ENCODE measurements around the gene HSPA4.

- TF ChIP-seq CTCF (IDR thresholded peaks at IDR 0.05) (no peak), EP300 (IDR thresholded peaks at IDR 0.05) (no peak), POLR2A (IDR thresholded peaks at IDR 0.05) (no peak)
Measured at GRCh38 chr5:133147411-133147810, 95.6 kb downstream of the HSPA4 start.
